Measurements from ENCODE around the gene NEU2.

GRCh38 chr2:232994446-232994845 is 38.0 kb upstream of the NEU2 start:
- TF ChIP-seq CTCF (IDR thresholded peaks at IDR 0.05), result no peak
- TF ChIP-seq EP300 (IDR thresholded peaks at IDR 0.05), result no peak
